Ishikawa (cell line): ENCODE measurements around the gene NCL.

ENCODE experiments used
- CEBPB ChIP-seq: IDR thresholded peaks from 2 replicates; pipeline ENCODE4 v1.6.1; 2012
- CREB1 ChIP-seq: IDR thresholded peaks from 2 replicates; pipeline ENCODE4 v1.6.1; 2012; ENCODE audit warnings: low read depth
- EGR1 ChIP-seq: IDR thresholded peaks from 2 replicates; pipeline ENCODE4 v1.6.1; 2012
- EP300 ChIP-seq: IDR thresholded peaks from 2 replicates; pipeline ENCODE4 v1.6.1; 2012; ENCODE audit warnings: borderline replicate concordance
- FOXM1 ChIP-seq: IDR thresholded peaks from 2 replicates; pipeline ENCODE4 v1.6.1; 2012; ENCODE audit warnings: low read depth, borderline replicate concordance
- MAX ChIP-seq: IDR thresholded peaks from 2 replicates; pipeline ENCODE4 v1.6.1; 2012
- NFIC ChIP-seq: IDR thresholded peaks from 2 replicates; pipeline ENCODE4 v1.6.1; 2012
- RAD21 ChIP-seq: IDR thresholded peaks from 2 replicates; pipeline ENCODE4 v1.6.1; 2012; ENCODE audit warnings: low read depth
- REST ChIP-seq: IDR thresholded peaks from 2 replicates; pipeline ENCODE4 v1.6.1; 2012; ENCODE audit warnings: low read depth, mild to moderate bottlenecking
- TAF1 ChIP-seq: IDR thresholded peaks from 2 replicates; pipeline ENCODE4 v1.6.1; 2012; ENCODE audit warnings: low read depth, mild to moderate bottlenecking
- TCF12 ChIP-seq: IDR thresholded peaks from 2 replicates; pipeline ENCODE4 v1.6.1; 2012; ENCODE audit warnings: low read depth
- TEAD4 ChIP-seq: IDR thresholded peaks from 2 replicates; pipeline ENCODE4 v1.6.1; 2012
- USF1 ChIP-seq: IDR thresholded peaks from 2 replicates; pipeline ENCODE4 v1.6.1; 2012
- YY1 ChIP-seq: IDR thresholded peaks from 2 replicates; pipeline ENCODE4 v1.6.1; 2012; ENCODE audit warnings: low read depth
- ZBTB7A ChIP-seq: IDR thresholded peaks from 2 replicates; pipeline ENCODE4 v1.6.1; 2012; ENCODE audit warnings: low read depth

NCL gene

GRCh38 chr2:231425811-231426703 is 38.2 kb downstream of the NCL start:
- TF ChIP-seq CREB1 (no peak), USF1 (no peak), CEBPB (no peak), RAD21 (no peak), ZBTB7A (no peak), NFIC (no peak), EP300 (no peak), TCF12 (no peak), EGR1 (no peak), REST (no peak), TAF1 (no peak), FOXM1 (no peak), YY1 (no peak), TEAD4 (no peak), MAX (no peak)

- TF ChIP-seq YY1 (no peak), USF1 (no peak)
These were observed 38.9 kb downstream of the NCL start for GRCh38 chr2:231425291-231425810.

GRCh38 chr2:231423176-231423575 is 41.1 kb downstream of the NCL start:
- no peak for TF ChIP-seq REST
- no peak for TF ChIP-seq USF1
- TF ChIP-seq RAD21 = no peak
- TF ChIP-seq MAX = no peak
- no peak for TF ChIP-seq FOXM1
- no peak for TF ChIP-seq YY1
- TF ChIP-seq EGR1 = no peak
- no peak for TF ChIP-seq TCF12
- no peak for TF ChIP-seq CREB1
- TF ChIP-seq EP300 = no peak
- no peak for TF ChIP-seq TAF1
- TF ChIP-seq TEAD4 = no peak
- TF ChIP-seq NFIC = no peak
- no peak for TF ChIP-seq ZBTB7A
- TF ChIP-seq CEBPB = no peak

- TF ChIP-seq CEBPB (no peak), TEAD4 (no peak), RAD21 (no peak)
These were observed 42.2 kb downstream of the NCL start for GRCh38 chr2:231422056-231422455.

GRCh38 chr2:231421051-231421580 is 43.2 kb downstream of the NCL start:
- TF ChIP-seq MAX (no peak), USF1 (no peak), FOXM1 (no peak), RAD21 (no peak), YY1 (no peak), ZBTB7A (no peak), TCF12 (no peak)
